ENCODE results near the gene GPR137C. TPM values are rescaled to one million over a fixed set of nuclear protein-coding genes. Genes with fewer than 3 reads are reported as not detected.

Gene GPR137C
- total RNA-seq, 1 experiment from 2014 or later = 2.7 TPM

DNA sequence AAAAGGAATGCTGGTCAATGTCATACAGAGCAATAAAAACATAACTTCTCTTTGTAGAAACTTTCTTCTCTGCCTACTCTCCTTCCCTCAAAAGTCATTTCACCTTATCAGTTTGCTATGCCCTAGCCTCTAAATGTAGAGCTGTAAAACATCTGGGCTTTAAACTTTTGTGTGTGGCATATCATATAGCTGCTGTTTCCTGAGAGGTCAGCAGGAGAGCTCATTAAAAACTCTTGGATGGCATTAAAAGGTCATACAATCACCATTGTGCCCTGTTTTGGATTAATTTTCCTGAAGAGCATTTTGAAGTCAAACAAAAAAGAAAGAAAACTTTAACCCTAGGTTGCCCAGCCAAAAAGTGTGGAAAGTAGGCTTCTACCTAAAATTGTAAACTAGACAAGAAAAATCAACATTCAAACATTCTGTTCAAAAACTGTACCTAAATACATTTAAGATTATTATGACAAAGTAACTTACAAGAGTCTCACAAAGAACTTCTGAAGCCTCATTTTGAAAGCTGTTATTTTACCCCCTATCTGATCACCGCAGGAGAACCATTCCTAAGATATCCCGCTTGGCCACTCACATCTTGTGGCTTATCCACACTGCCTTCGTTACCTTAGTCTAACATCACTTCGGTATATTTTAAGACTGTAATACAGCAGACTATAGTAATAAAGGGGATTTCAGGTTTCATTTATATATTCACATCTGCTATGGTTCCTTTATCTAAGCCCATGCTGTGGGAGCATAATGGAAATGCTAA, 38.4 kb upstream of the GPR137C start:
- H3K4me3 Mint-ChIP-seq = no peak overlapping the region
- peaks cover 25% of the 10 kb centered on the region for H3K4me1 Mint-ChIP-seq
- no peak overlapping the region for H3K27ac Mint-ChIP-seq
- H3K27me3 Mint-ChIP-seq (ENCODE audit: low read depth) = no peaks in the 10 kb centered on the region
- ChIA-PET CTCF (no interaction called here), POLR2A (no interaction called here)
- no peak for ATAC-seq
- H3K36me3 Mint-ChIP-seq = no peaks in the 10 kb centered on the region
- TF ChIP-seq NR2C2 (CRISPR knock-in tag; IDR thresholded peaks at IDR 0.05) = no peak
- no peak for TF ChIP-seq ZNF219 (CRISPR knock-in tag; IDR thresholded peaks at IDR 0.05; ENCODE audit: borderline replicate concordance)
- no peak for TF ChIP-seq SP1 (CRISPR knock-in tag; conservative IDR thresholded peaks at IDR 0.05)
- no peak for TF ChIP-seq NR3C1 (CRISPR knock-in tag; conservative IDR thresholded peaks at IDR 0.05; ENCODE audit: low read depth)
- TF ChIP-seq IRF2 (CRISPR knock-in tag; IDR thresholded peaks at IDR 0.05; ENCODE audit: borderline replicate concordance, low read depth) = no peak
- no peak for TF ChIP-seq NFYB (CRISPR knock-in tag; conservative IDR thresholded peaks at IDR 0.05; ENCODE audit: low read depth)
- TF ChIP-seq, protein P1, sequence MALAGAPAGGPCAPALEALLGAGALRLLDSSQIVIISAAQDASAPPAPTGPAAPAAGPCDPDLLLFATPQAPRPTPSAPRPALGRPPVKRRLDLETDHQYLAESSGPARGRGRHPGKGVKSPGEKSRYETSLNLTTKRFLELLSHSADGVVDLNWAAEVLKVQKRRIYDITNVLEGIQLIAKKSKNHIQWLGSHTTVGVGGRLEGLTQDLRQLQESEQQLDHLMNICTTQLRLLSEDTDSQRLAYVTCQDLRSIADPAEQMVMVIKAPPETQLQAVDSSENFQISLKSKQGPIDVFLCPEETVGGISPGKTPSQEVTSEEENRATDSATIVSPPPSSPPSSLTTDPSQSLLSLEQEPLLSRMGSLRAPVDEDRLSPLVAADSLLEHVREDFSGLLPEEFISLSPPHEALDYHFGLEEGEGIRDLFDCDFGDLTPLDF (CRISPR knock-in tag; IDR thresholded peaks at IDR 0.05) = no peak
- no peak for TF ChIP-seq ZNF138 (CRISPR knock-in tag; conservative IDR thresholded peaks at IDR 0.05)
- TF ChIP-seq, protein P2, sequence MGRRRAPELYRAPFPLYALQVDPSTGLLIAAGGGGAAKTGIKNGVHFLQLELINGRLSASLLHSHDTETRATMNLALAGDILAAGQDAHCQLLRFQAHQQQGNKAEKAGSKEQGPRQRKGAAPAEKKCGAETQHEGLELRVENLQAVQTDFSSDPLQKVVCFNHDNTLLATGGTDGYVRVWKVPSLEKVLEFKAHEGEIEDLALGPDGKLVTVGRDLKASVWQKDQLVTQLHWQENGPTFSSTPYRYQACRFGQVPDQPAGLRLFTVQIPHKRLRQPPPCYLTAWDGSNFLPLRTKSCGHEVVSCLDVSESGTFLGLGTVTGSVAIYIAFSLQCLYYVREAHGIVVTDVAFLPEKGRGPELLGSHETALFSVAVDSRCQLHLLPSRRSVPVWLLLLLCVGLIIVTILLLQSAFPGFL (CRISPR knock-in tag; IDR thresholded peaks at IDR 0.05; ENCODE audit: borderline replicate concordance) = no peak
- no peak for TF ChIP-seq NFE2L1 (CRISPR knock-in tag; IDR thresholded peaks at IDR 0.05)
- no peak for TF ChIP-seq ESRRA (CRISPR knock-in tag; IDR thresholded peaks at IDR 0.05; ENCODE audit: borderline replicate concordance)
- TF ChIP-seq ZBTB21 (CRISPR knock-in tag; IDR thresholded peaks at IDR 0.05; ENCODE audit: borderline replicate concordance) = no peak
- TF ChIP-seq, protein P3, sequence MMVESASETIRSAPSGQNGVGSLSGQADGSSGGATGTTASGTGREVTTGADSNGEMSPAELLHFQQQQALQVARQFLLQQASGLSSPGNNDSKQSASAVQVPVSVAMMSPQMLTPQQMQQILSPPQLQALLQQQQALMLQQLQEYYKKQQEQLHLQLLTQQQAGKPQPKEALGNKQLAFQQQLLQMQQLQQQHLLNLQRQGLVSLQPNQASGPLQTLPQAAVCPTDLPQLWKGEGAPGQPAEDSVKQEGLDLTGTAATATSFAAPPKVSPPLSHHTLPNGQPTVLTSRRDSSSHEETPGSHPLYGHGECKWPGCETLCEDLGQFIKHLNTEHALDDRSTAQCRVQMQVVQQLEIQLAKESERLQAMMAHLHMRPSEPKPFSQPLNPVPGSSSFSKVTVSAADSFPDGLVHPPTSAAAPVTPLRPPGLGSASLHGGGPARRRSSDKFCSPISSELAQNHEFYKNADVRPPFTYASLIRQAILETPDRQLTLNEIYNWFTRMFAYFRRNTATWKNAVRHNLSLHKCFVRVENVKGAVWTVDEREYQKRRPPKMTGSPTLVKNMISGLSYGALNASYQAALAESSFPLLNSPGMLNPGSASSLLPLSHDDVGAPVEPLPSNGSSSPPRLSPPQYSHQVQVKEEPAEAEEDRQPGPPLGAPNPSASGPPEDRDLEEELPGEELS (CRISPR knock-in tag; IDR thresholded peaks at IDR 0.05) = no peak
- no peak for TF ChIP-seq GTF2I (CRISPR knock-in tag; conservative IDR thresholded peaks at IDR 0.05)
- TF ChIP-seq, protein P4, sequence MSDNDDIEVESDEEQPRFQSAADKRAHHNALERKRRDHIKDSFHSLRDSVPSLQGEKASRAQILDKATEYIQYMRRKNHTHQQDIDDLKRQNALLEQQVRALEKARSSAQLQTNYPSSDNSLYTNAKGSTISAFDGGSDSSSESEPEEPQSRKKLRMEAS (CRISPR knock-in tag; IDR thresholded peaks at IDR 0.05) = no peak
- TF ChIP-seq CBFB (CRISPR knock-in tag; IDR thresholded peaks at IDR 0.05; ENCODE audit: low read depth) = no peak
- DNase-seq (ENCODE audit: low spot score) = no peak
- no peaks in the 10 kb centered on the region for H3K9me3 Mint-ChIP-seq

DNA sequence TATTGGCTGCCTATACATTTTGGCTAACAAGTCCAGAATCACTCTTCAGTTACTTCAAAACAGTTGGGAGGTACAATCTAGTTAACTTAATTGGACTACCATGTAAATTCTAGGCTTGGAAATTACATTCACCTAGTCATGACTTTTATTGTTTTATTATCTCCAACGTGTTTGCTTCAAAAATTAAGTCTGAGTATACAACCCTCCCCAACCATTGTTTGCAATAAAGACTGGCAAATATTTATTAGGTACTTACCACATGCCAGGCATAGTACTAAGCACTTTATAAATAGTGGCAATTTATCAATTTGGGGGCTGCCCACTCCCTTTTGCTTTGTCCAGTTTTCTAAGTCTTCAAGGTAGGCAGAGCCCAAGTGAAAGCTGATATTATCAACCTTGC, 30.6 kb upstream of the GPR137C start:
- DNase-seq (ENCODE audit: low spot score) (no peak), ATAC-seq (no peak)
- Mint-ChIP-seq H3K36me3 (no peaks in the 10 kb centered on the region), H3K27ac (no peak overlapping the region), H3K27me3 (ENCODE audit: low read depth) (no peaks in the 10 kb centered on the region), H3K4me1 (no peaks in the 10 kb centered on the region), H3K4me3 (no peak overlapping the region), H3K9me3 (no peaks in the 10 kb centered on the region)
- CTCF ChIA-PET = no interaction called here
- POLR2A ChIA-PET = no interaction called here
- TF ChIP-seq TEAD1 (CRISPR knock-in tag; IDR thresholded peaks at IDR 0.05) (no peak), TEAD4 (CRISPR knock-in tag; IDR thresholded peaks at IDR 0.05) (no peak), NFYB (CRISPR knock-in tag; conservative IDR thresholded peaks at IDR 0.05; ENCODE audit: low read depth) (no peak), ETV6 (CRISPR knock-in tag; IDR thresholded peaks at IDR 0.05) (no peak), IRF2 (CRISPR knock-in tag; IDR thresholded peaks at IDR 0.05; ENCODE audit: borderline replicate concordance, low read depth) (no peak)
- TF ChIP-seq, protein P5, sequence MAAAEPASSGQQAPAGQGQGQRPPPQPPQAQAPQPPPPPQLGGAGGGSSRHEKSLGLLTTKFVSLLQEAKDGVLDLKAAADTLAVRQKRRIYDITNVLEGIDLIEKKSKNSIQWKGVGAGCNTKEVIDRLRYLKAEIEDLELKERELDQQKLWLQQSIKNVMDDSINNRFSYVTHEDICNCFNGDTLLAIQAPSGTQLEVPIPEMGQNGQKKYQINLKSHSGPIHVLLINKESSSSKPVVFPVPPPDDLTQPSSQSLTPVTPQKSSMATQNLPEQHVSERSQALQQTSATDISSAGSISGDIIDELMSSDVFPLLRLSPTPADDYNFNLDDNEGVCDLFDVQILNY (CRISPR knock-in tag; IDR thresholded peaks at IDR 0.05) = no peak
- TF ChIP-seq, protein P6, sequence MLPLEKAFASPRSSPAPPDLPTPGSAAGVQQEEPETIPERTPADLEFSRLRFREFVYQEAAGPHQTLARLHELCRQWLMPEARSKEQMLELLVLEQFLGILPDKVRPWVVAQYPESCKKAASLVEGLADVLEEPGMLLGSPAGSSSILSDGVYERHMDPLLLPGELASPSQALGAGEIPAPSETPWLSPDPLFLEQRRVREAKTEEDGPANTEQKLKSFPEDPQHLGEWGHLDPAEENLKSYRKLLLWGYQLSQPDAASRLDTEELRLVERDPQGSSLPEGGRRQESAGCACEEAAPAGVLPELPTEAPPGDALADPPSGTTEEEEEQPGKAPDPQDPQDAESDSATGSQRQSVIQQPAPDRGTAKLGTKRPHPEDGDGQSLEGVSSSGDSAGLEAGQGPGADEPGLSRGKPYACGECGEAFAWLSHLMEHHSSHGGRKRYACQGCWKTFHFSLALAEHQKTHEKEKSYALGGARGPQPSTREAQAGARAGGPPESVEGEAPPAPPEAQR (CRISPR knock-in tag; IDR thresholded peaks at IDR 0.05) = no peak
- TF ChIP-seq, protein P7, sequence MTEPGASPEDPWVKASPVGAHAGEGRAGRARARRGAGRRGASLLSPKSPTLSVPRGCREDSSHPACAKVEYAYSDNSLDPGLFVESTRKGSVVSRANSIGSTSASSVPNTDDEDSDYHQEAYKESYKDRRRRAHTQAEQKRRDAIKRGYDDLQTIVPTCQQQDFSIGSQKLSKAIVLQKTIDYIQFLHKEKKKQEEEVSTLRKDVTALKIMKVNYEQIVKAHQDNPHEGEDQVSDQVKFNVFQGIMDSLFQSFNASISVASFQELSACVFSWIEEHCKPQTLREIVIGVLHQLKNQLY (CRISPR knock-in tag; IDR thresholded peaks at IDR 0.05) = no peak
- TF ChIP-seq, protein P2 (CRISPR knock-in tag; IDR thresholded peaks at IDR 0.05; ENCODE audit: borderline replicate concordance) = no peak
- TF ChIP-seq, protein P8, sequence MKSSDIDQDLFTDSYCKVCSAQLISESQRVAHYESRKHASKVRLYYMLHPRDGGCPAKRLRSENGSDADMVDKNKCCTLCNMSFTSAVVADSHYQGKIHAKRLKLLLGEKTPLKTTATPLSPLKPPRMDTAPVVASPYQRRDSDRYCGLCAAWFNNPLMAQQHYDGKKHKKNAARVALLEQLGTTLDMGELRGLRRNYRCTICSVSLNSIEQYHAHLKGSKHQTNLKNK (CRISPR knock-in tag; IDR thresholded peaks at IDR 0.05) = no peak
- TF ChIP-seq, protein P9, sequence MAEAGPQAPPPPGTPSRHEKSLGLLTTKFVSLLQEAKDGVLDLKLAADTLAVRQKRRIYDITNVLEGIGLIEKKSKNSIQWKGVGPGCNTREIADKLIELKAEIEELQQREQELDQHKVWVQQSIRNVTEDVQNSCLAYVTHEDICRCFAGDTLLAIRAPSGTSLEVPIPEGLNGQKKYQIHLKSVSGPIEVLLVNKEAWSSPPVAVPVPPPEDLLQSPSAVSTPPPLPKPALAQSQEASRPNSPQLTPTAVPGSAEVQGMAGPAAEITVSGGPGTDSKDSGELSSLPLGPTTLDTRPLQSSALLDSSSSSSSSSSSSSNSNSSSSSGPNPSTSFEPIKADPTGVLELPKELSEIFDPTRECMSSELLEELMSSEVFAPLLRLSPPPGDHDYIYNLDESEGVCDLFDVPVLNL (CRISPR knock-in tag; IDR thresholded peaks at IDR 0.05; ENCODE audit: borderline replicate concordance, low read depth) = no peak
